Measurements from ENCODE around the gene CFAP210. TPM values are rescaled to one million over a fixed set of nuclear protein-coding genes. Genes with fewer than 3 reads are reported as not detected.

The CFAP210 gene
- total RNA-seq, 2 experiments from 2014 or later = 2.2 to 3.1 TPM

GRCh38 chr2:169673106-169673505 is 21.1 kb downstream of the CFAP210 start:
- no peaks in the 10 kb centered on the region for H3K9me3 Mint-ChIP-seq
- CTCF ChIA-PET = no interaction called here
- no peak overlapping the region for H3K4me3 Mint-ChIP-seq
- H3K4me1 Mint-ChIP-seq (ENCODE audit: low read depth) = no peaks in the 10 kb centered on the region
- no peak for TF ChIP-seq CTCF (IDR thresholded peaks at IDR 0.05)
- no peaks in the 10 kb centered on the region for H3K36me3 Mint-ChIP-seq (ENCODE audit: low read depth)
- Histone ChIP-seq H3K9me3 (ENCODE audit: control insufficient read depth in 1 of 2, insufficient read depth in 1 of 2, low read length in 2 of 2) (no peaks in the 10 kb centered on the region), H3K27me3 (ENCODE audit: control insufficient read depth in 1 of 2, insufficient read depth in 2 of 2, low read length in 2 of 2) (peaks cover 0 to 5% of the 10 kb centered on the region in 2 experiments), H3K36me3 (ENCODE audit: insufficient read depth, low read length) (no peaks in the 10 kb centered on the region), H3K4me1 (ENCODE audit: insufficient read depth, low read length) (no peaks in the 10 kb centered on the region), H3K4me3 (ENCODE audit: low read length) (no peak overlapping the region), H3K27ac (ENCODE audit: low read depth in 1 of 2, low read length in 2 of 2) (no peak overlapping the region)
- ATAC-seq (ENCODE audit: poor library complexity) = no peak
- intact Hi-C loops (cut with DNase I, micrococcal nuclease) = loop anchor here in 1 of 2 experiments (10.0 kb wide), 1 partner anchor 148 kb away; no protein-coding TSS in a partner anchor
- no peak overlapping the region for H3K27ac Mint-ChIP-seq
- peaks cover 31% of the 10 kb centered on the region for H3K27me3 Mint-ChIP-seq
- DNase-seq = no peak
- POLR2A ChIA-PET = no interaction called here

GRCh38 chr2:169672406-169672805 is 21.8 kb downstream of the CFAP210 start:
- ATAC-seq (ENCODE audit: poor library complexity) (no peak), DNase-seq (no peak)
- ChIA-PET POLR2A (no interaction called here), CTCF (no interaction called here)
- no peaks in the 10 kb centered on the region for H3K36me3 ChIP-seq (ENCODE audit: insufficient read depth, low read length)
- H3K27me3 ChIP-seq (ENCODE audit: control insufficient read depth in 1 of 2, insufficient read depth in 2 of 2, low read length in 2 of 2) = peaks cover 0 to 5% of the 10 kb centered on the region in 2 experiments
- no peak overlapping the region for H3K27ac ChIP-seq (ENCODE audit: low read depth in 1 of 2, low read length in 2 of 2)
- H3K4me3 Mint-ChIP-seq = no peak overlapping the region
- H3K27ac Mint-ChIP-seq = no peak overlapping the region
- no peaks in the 10 kb centered on the region for H3K4me1 Mint-ChIP-seq (ENCODE audit: low read depth)
- H3K4me3 ChIP-seq (ENCODE audit: low read length) = no peak overlapping the region
- no peak for TF ChIP-seq CTCF (IDR thresholded peaks at IDR 0.05)
- no peaks in the 10 kb centered on the region for H3K9me3 ChIP-seq (ENCODE audit: control insufficient read depth in 1 of 2, insufficient read depth in 1 of 2, low read length in 2 of 2)
- intact Hi-C loops (cut with DNase I, micrococcal nuclease) = loop anchor here in 1 of 2 experiments (10.0 kb wide), 1 partner anchor 148 kb away; no protein-coding TSS in a partner anchor
- H3K9me3 Mint-ChIP-seq = no peaks in the 10 kb centered on the region
- H3K4me1 ChIP-seq (ENCODE audit: insufficient read depth, low read length) = no peaks in the 10 kb centered on the region
- H3K36me3 Mint-ChIP-seq (ENCODE audit: low read depth) = no peaks in the 10 kb centered on the region
- H3K27me3 Mint-ChIP-seq = peaks cover 31% of the 10 kb centered on the region

GRCh38 chr2:169670937-169671336 is 23.3 kb downstream of the CFAP210 start:
- Histone ChIP-seq H3K27me3 (ENCODE audit: control insufficient read depth in 1 of 2, insufficient read depth in 2 of 2, low read length in 2 of 2) (no peaks in the 10 kb centered on the region), H3K36me3 (ENCODE audit: insufficient read depth, low read length) (no peaks in the 10 kb centered on the region), H3K27ac (ENCODE audit: low read depth in 1 of 2, low read length in 2 of 2) (no peak overlapping the region), H3K9me3 (ENCODE audit: control insufficient read depth in 1 of 2, insufficient read depth in 1 of 2, low read length in 2 of 2) (no peaks in the 10 kb centered on the region), H3K4me3 (ENCODE audit: low read length) (no peak overlapping the region), H3K4me1 (ENCODE audit: insufficient read depth, low read length) (no peaks in the 10 kb centered on the region)
- Mint-ChIP-seq H3K27ac (no peak overlapping the region), H3K4me3 (no peak overlapping the region), H3K27me3 (peaks cover 26% of the 10 kb centered on the region), H3K4me1 (ENCODE audit: low read depth) (no peaks in the 10 kb centered on the region), H3K9me3 (no peaks in the 10 kb centered on the region), H3K36me3 (ENCODE audit: low read depth) (no peaks in the 10 kb centered on the region)
- CTCF ChIA-PET = no interaction called here
- no peak for TF ChIP-seq CTCF (IDR thresholded peaks at IDR 0.05)
- POLR2A ChIA-PET = no interaction called here
- ATAC-seq (ENCODE audit: poor library complexity) (no peak), DNase-seq (no peak)
- intact Hi-C loops (cut with DNase I, micrococcal nuclease) = loop anchor here in 1 of 2 experiments (10.0 kb wide), 1 partner anchor 146 kb away; no protein-coding TSS in a partner anchor

All from CD4-positive, alpha-beta T cell (primary cell).